IMR-90 (cell line): ENCODE data around the gene XRCC5. TPM values are rescaled to one million over a fixed set of nuclear protein-coding genes. Genes with fewer than 3 reads are reported as not detected.

Source experiments
- ATAC-seq: fragments of 200-7000 bp; cut with Tn5 transposase; 2 replicates; pipeline ENCODE4 v1.9.1; 2020; ENCODE audit warnings: low read depth, mild to moderate bottlenecking, moderate library complexity
- BruUV-seq: library from RNA; stranded (reverse); fragments of 400-500 nt; replicated peaks from 2 replicates; lab custom pipeline; 2021; lab: Mats Ljungman, UMichigan
- CTCF ChIA-PET: fragments of 300-600 bp; formaldehyde crosslinking; extraction: SDS; loops from one replicate; lab custom pipeline; 2021; ENCODE audit warnings: antibody characterized with exemption; lab: Yijun Ruan, JAX
- POLR2A ChIA-PET: fragments of 300-600 bp; sonication (Branson Sonifier 250); formaldehyde crosslinking; loops from one replicate; lab custom pipeline; 2022; ENCODE audit warnings: antibody characterized with exemption; ENCODE audit not compliant: unreplicated experiment; lab: Charles Lee
- DNase-seq: peaks from one replicate; pipeline ENCODE4 v3.0.0; 2013
- H2AFZ ChIP-seq: replicated peaks from 2 replicates; pipeline ENCODE3; 2013; ENCODE audit warnings: low read length, mild to moderate bottlenecking; ENCODE audit not compliant: poor library complexity
- H2AK5ac ChIP-seq: 2 replicates; pipeline ENCODE4 v1.6.1; 2013; ENCODE audit warnings: low read depth, low read length, inconsistent platforms
- H2AK9ac ChIP-seq: replicated peaks from 2 replicates; pipeline ENCODE3; 2013; ENCODE audit warnings: mild to moderate bottlenecking, low read depth, low read length, moderate library complexity; ENCODE audit not compliant: poor library complexity
- H2BK120ac ChIP-seq: 2 replicates; pipeline ENCODE4 v1.6.1; 2013; ENCODE audit warnings: low read depth, low read length, inconsistent platforms
- H2BK15ac ChIP-seq: 3 replicates; pipeline ENCODE4 v1.6.1; 2013; ENCODE audit warnings: low read depth, low read length, inconsistent platforms
- H2BK20ac ChIP-seq: 2 replicates; pipeline ENCODE4 v1.6.1; 2013; ENCODE audit warnings: low read depth, mild to moderate bottlenecking, inconsistent platforms, low read length, moderate library complexity
- H2BK5ac ChIP-seq: 2 replicates; pipeline ENCODE4 v1.6.1; 2013; ENCODE audit warnings: mild to moderate bottlenecking, low read depth, low read length, inconsistent platforms; ENCODE audit not compliant: poor library complexity, severe bottlenecking
- H3K14ac ChIP-seq: replicated peaks from 2 replicates; pipeline ENCODE4 v1.6.1; 2013; ENCODE audit warnings: low read depth, low read length, inconsistent platforms
- H3K18ac ChIP-seq: 2 replicates; pipeline ENCODE4 v1.6.1; 2013; ENCODE audit warnings: low read depth, low read length, control low read depth
- H3K23ac ChIP-seq: 2 replicates; pipeline ENCODE4 v1.6.1; 2013; ENCODE audit warnings: low read depth, low read length, inconsistent platforms
- H3K27ac ChIP-seq: 2 replicates; pipeline ENCODE4 v1.5.1; 2013; ENCODE audit warnings: mild to moderate bottlenecking, control low read depth, low read length; ENCODE audit not compliant: insufficient read depth
- H3K27me3 ChIP-seq: 2 replicates; pipeline ENCODE4 v1.6.1; 2013; ENCODE audit warnings: low read length; ENCODE audit not compliant: control insufficient read depth, insufficient read depth
- H3K36me3 ChIP-seq: 2 replicates; pipeline ENCODE4 v1.6.1; 2013; ENCODE audit warnings: low read length, mixed read lengths; ENCODE audit not compliant: control insufficient read depth, insufficient read depth
- H3K4ac ChIP-seq: 2 replicates; pipeline ENCODE4 v1.6.1; 2013; ENCODE audit warnings: low read depth, low read length, inconsistent platforms
- H3K4me1 ChIP-seq: 2 replicates; pipeline ENCODE4 v1.6.1; 2013; ENCODE audit warnings: low read length, mixed read lengths; ENCODE audit not compliant: control insufficient read depth, insufficient read depth
- H3K4me2 ChIP-seq: 2 replicates; pipeline ENCODE4 v1.6.1; 2013; ENCODE audit warnings: low read depth, mild to moderate bottlenecking, control low read depth, low read length, moderate library complexity
- H3K4me3 ChIP-seq: 2 replicates; pipeline ENCODE4 v1.5.1; 2013; ENCODE audit warnings: low read depth, mild to moderate bottlenecking, control low read depth, low read length, moderate library complexity; ENCODE audit not compliant: insufficient read depth
- H3K56ac ChIP-seq: 2 replicates; pipeline ENCODE4 v1.6.1; 2013; ENCODE audit warnings: low read length, inconsistent platforms; ENCODE audit not compliant: insufficient read depth; ENCODE audit errors: extremely low read depth
- H3K79me1 ChIP-seq, 2 experiments: 2 replicates each; pipeline ENCODE4 v1.6.1; 2013; ENCODE audit warnings: low read length in 2 of 2, inconsistent platforms in 1 of 2, low read depth in 1 of 2
- H3K9ac ChIP-seq: 2 replicates; pipeline ENCODE4 v1.6.1; 2013; ENCODE audit warnings: low read depth, low read length, control low read depth
- H3K9me1 ChIP-seq: 2 replicates; pipeline ENCODE4 v1.6.1; 2013; ENCODE audit warnings: low read length, inconsistent platforms; ENCODE audit not compliant: insufficient read depth
- H3K9me3 ChIP-seq: 2 replicates; pipeline ENCODE4 v1.6.1; 2013; ENCODE audit warnings: low read length; ENCODE audit not compliant: control insufficient read depth, insufficient read depth
- H4K20me1 ChIP-seq: 2 replicates; pipeline ENCODE4 v1.6.1; 2013; ENCODE audit warnings: low read length, inconsistent platforms; ENCODE audit not compliant: insufficient read depth
- H4K5ac ChIP-seq: 2 replicates; pipeline ENCODE4 v1.6.1; 2013; ENCODE audit warnings: mild to moderate bottlenecking, low read depth, low read length, control low read depth
- H4K8ac ChIP-seq, 2 experiments: 2 replicates each; pipeline ENCODE4 v1.6.1; 2013; ENCODE audit warnings: low read depth in 2 of 2, low read length in 2 of 2, control low read depth in 1 of 2, inconsistent platforms in 1 of 2
- H4K91ac ChIP-seq: 2 replicates; pipeline ENCODE4 v1.6.1; 2013; ENCODE audit warnings: low read depth, low read length, inconsistent platforms; ENCODE audit not compliant: insufficient read depth
- BHLHE40 ChIP-seq: fragments of 150-350 bp; IDR thresholded peaks from 2 replicates; pipeline ENCODE4 v1.6.1; 2016; ENCODE audit warnings: mild to moderate bottlenecking, low read depth, low read length
- MAFK ChIP-seq: IDR thresholded peaks from 2 replicates; pipeline ENCODE4 v1.6.1; 2012; ENCODE audit warnings: low read depth, low read length, improper control_type of control experiment
- MAZ ChIP-seq: IDR thresholded peaks from 2 replicates; pipeline ENCODE4 v1.6.1; 2012; ENCODE audit warnings: low read depth, mild to moderate bottlenecking, low read length, improper control_type of control experiment, moderate library complexity, borderline replicate concordance
- NFE2L2 ChIP-seq: fragments of 150-350 bp; IDR thresholded peaks from 2 replicates; pipeline ENCODE4 v1.6.1; 2016; ENCODE audit warnings: low read depth, mild to moderate bottlenecking, low read length
- WGBS, 2 experiments: methylation state at CpG; one replicate each; pipeline versions ENCODE4 v1.1.5 to v1.1.7; 2013; ENCODE audit warnings: missing lambda C conversion rate in 2 of 2; ENCODE audit not compliant: insufficient read length in 1 of 2; ENCODE audit errors: extremely low coverage in 2 of 2; 5-methylcytosine and 5-hydroxymethylcytosine counted together
- dilution Hi-C: fragments of 300-500 bp; cut with HindIII; formaldehyde crosslinking; loops from one replicate; pipeline ENCODE4 v1.14.3; 2018; ENCODE audit warnings: low sequenced_read_pairs; ENCODE audit not compliant: unreplicated experiment
- in situ Hi-C: fragments of 300-500 bp; cut with MboI; formaldehyde crosslinking; loops from 3 replicates; pipeline ENCODE4 v1.14.3; 2019; ENCODE audit warnings: low sequenced_read_pairs, inconsistent platforms, mixed read lengths
- intact Hi-C: fragments of 100-400 bp; cut with micrococcal nuclease; formaldehyde crosslinking; loops from 2 replicates; pipeline ENCODE4 v1.10.0; 2022
- polyA plus RNA-seq, 3 experiments: library from polyadenylated mRNA; depleted of rRNA; stranded (reverse); fragments of >200 nt; gene quantifications; 2 replicates each; pipeline ENCODE4 v1.2.3, GENCODE V29; 2012; ENCODE audit warnings: low replicate concordance in 1 of 3
- total RNA-seq: library from RNA; depleted of rRNA; stranded (reverse); fragments of >200 nt; gene quantifications from 2 replicates; pipeline ENCODE4 v1.2.3, GENCODE V29; 2012

Gene XRCC5
- total and polyA plus RNA-seq, 2 of the 4 experiments (the other 2 are of a cell fraction): 144 to 509 TPM

DNA sequence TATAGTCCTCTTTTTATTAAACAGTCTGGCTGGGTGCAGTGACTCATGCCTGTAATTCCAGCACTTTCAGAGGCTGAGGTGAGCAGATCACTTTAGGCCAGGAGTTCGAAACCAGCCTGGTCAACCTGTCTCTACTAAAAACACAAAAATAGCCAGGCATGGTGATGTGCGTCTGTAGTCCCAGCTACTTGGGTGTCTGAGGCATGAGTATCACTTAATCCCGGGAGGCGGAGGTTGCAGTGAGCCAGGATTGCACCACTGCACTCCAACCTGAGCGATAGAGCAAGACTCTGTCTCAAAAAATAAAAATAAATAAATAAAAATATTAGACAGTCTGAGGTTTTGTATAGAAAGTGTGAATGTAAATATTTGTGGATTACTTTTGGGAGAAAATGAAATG, 17.8 kb downstream of the XRCC5 start:
- Histone ChIP-seq H2BK15ac (no peak overlapping the region), H3K4ac (no peak overlapping the region), H3K23ac (no peak overlapping the region), H3K9me1 (peaks cover 6% of the 10 kb centered on the region), H3K18ac (no peak overlapping the region), H4K5ac (no peak overlapping the region), H3K14ac (no peak overlapping the region), H4K8ac (no peak overlapping the region), H4K20me1 (peaks cover 6% of the 10 kb centered on the region; the same call in 1 of the 2 replicates), H3K56ac (no peak overlapping the region), H3K79me1 (peaks cover 39 to 49% of the 10 kb centered on the region in 2 experiments), H3K4me2 (no peak overlapping the region), H3K9me3 (no peaks in the 10 kb centered on the region), H3K36me3 (peaks cover 47% of the 10 kb centered on the region), H2BK5ac (no peak overlapping the region), H3K4me3 (no peak overlapping the region), H2AK9ac (no peak overlapping the region), H3K9ac (no peak overlapping the region), H3K27ac (no peak overlapping the region), H2AK5ac (no peak overlapping the region), H3K27me3 (no peaks in the 10 kb centered on the region), H2BK120ac (no peak overlapping the region), H2BK20ac (no peak overlapping the region), H4K91ac (no peak overlapping the region), H2AFZ (no peak overlapping the region), H3K4me1 (peaks cover 2% of the 10 kb centered on the region; the same call in 1 of the 2 replicates)
- 100% methylated on average over 1 of the region's 5 CpGs; no CpG with 5 or more reads in 1 of the 2 experiments for WGBS, 2 experiments
- dilution Hi-C loops (no loop called here), in situ Hi-C loops (no loop called here), intact Hi-C loops (no loop called here)
- BruUV-seq: no TSS peak
- POLR2A ChIA-PET: no interaction called here
- TF ChIP-seq BHLHE40: no peak
- no peak for TF ChIP-seq MAFK
- TF ChIP-seq NFE2L2: no peak
- TF ChIP-seq MAZ: no peak
- ATAC-seq (no peak), DNase-seq (no peak)
- CTCF ChIA-PET: no interaction called here
